HuH-7.5 (cell line): Measurements from ENCODE around the gene NEUROG3.
"Not testable (repeated sequence)": the region's sequence is repeated elsewhere in the genome, so short reads cannot be mapped to it uniquely, and the experiment has no call there.

Source experiments
- DNase-seq: peaks from one replicate; pipeline ENCODE4 v3.0.0; 2011; ENCODE audit warnings: low spot score

NEUROG3 gene

DNA sequence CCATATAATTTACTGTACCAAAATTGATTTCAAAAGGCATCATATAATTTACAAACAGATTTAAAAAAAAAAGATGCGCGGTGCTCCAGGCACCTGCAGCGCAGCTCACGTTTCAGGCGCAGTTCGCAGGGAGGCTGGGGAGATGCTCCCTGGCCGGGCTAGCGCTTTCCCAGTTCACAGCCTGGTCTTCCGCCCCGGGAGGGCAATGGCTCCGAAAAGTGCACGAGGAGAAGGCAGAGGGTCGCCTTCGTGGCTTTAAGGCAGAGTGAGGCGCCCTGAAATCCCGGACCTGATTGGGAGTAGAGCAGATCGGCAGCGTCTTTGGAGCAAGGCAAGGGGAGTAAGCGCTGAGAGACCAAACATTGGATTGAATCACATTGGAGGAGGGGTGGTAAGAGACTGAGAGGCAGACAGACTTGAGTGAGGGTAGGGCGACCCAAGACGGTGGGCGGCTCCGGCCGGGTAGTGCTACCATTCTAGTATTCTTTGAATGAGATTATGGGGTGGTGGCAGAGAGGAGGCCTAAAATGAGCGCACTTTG lies 1.5 kb downstream of the NEUROG3 start:
- no peak for DNase-seq

GRCh38 chr10:69570050-69570816 lies 3.0 kb downstream of the NEUROG3 start:
- no peak for DNase-seq

GRCh38 chr10:69569396-69569934 lies 3.8 kb downstream of the NEUROG3 start:
- DNase-seq, result no peak

GRCh38 chr10:69568472-69569395 lies 4.5 kb downstream of the NEUROG3 start:
- no peak for DNase-seq

DNA sequence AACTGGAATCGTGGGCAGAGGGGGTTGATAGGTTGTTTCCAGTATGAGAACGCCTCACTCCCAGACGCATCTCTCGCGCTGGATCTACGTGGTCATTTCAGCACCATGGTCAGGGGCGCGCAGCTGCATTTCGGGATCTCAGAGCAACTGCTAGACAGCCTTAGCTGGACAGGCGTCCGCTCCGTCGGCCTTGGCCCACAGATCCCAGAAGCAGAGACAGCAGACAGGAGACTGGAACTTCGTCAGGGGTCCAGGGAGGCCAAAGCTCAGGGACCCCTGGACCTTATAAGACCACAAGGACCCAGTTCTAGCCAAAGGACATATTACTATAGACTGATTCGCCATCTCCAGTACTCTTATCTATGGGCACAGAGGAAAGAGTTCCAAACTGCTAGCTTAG lies 5.3 kb downstream of the NEUROG3 start:
- no peak for DNase-seq

- no peak for DNase-seq
Observed at GRCh38 chr10:69562731-69563254, 10.4 kb downstream of the NEUROG3 start.

- no peak for DNase-seq
Observed at GRCh38 chr10:69559525-69559924, 13.7 kb downstream of the NEUROG3 start.

- no peak for DNase-seq
Observed at GRCh38 chr10:69558559-69558958, 14.7 kb downstream of the NEUROG3 start.

GRCh38 chr10:69554611-69555010 lies 18.6 kb downstream of the NEUROG3 start:
- no peak for DNase-seq

DNA sequence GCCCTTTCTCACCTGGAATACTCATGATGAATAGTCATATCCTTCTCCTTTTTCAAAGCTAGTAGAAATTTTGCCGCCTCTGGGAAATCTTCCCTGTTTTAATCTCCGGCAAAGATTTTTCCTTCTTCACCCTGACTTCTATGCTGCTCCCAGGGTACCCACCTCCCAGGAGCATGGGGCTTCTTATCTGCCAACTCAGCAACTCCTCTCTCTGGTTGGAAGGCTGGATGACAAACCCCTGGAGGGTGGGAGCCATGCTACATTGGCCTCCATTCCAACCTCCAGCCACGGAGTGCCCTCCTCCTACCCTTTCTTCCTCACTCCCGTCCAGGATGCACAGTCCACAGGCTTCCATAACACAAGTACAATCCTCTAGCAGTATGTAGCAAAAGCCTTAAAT lies 19.9 kb downstream of the NEUROG3 start:
- DNase-seq, result no peak

DNA sequence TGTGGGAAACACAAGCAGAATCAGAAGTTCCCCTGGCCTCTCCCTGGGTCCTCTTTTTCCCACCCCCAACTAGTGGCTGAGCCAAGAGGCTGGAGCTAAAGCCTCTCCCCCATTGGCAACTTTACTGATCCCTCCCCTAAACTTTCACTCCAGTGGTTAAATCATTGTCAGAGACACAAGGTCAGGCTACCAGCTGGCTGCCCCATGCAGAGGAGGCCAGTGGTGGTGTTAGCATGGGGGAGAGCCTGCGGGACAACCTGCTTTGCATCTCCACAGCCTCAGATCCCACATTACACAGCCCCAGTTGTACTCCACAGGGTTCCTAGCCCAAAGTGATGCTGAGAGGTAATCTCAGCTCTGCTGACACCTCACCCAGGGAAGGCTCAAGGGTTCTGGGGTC lies 21.0 kb downstream of the NEUROG3 start:
- no peak for DNase-seq

- DNase-seq, result no peak
Observed at GRCh38 chr10:69549959-69550358, 23.3 kb downstream of the NEUROG3 start.

DNA sequence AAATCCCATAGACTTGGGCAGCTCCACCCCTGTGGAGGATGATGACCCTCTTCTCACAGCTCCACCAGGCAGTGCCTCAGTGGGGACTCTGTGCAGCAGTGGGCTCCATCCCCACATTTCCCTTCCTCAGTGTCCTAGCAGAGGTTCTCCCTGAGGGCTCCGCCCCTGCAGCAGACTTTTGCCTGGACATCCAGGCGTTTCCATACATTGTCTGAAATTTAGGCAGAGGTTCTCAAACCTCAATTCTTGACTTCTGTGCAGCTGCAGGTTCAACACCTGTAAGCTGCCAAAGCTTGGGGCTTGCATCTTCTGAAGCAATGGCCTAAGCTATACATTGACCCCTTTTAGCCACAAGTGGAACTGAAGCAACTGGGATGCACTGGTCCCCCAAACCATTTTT lies 31.8 kb downstream of the NEUROG3 start:
- DNase-seq, result no peak

DNA sequence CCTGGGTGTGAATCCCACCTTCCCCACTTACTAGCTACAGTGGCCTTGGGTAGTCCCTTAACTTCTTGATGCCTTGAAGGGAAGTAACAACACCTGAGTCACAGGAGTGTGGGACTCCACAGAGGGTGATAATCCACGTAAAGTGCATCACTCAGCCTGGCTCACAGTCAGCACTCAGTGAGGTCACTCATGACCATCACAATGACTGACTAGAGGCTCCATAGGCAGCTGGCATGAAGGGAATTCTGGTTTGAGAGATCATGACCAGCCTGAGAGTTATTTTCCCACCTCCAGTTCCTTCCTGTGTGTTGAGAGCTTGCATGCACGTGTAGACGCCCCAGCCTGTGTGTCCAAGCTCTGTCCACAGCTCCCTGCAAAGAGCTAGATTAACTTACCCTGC lies 34.8 kb downstream of the NEUROG3 start:
- no peak for DNase-seq

GRCh38 chr10:69537449-69537848 lies 35.8 kb downstream of the NEUROG3 start:
- DNase-seq, result no peak

- DNase-seq, result not testable (repeated sequence)
Observed at GRCh38 chr10:69536521-69536920, 36.7 kb downstream of the NEUROG3 start.

DNA sequence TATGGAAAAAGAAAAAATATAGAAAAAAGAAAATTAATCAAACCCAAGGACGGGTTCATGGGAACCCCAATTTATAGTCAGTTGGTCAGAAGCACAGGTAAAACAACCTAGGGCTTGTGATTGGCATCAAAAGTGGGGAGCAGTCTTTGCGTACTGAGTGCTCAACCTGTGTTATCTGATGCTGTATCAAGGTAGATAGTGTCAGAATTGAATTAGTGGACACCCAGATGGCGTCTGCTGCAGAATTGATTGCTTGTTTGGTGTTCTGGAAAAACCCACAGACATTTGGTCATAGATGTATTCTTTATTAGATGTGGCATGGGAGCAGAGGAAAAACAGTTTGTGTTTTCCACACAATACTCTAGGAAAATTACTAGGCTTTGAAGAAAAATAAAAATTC lies 39.6 kb downstream of the NEUROG3 start:
- no peak for DNase-seq

DNA sequence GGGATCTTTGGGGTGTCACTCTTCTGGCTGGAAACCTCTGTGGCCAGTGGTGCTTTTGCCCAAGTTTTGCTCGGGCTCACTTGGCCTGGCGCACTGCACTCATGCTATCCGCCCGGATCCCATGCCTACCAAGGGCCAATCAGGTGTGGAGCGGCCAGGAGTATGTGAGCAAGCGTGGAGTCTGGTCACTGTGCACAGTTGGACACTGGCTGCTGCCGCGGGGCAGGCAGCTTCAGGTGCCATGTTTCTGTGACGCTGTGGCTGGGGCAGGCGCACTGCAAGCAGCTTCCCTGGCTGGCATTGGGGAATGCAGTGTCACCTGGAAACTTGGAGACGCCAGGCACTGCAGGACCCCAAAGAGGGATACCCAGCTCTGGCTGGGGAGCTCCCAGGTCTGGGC lies 45.3 kb downstream of the NEUROG3 start:
- no peak for DNase-seq
